Vagina (tissue), 2 donors: Measurements from ENCODE around the gene PHIP. TPM values are rescaled to one million over a fixed set of nuclear protein-coding genes. Genes with fewer than 3 reads are reported as not detected.

Source experiments
- DNase-seq, 2 donors: peaks; one replicate each; pipeline ENCODE4 v3.0.0-alpha.2; 2017; ENCODE audit errors: extremely low spot score in 2 of 2
- H3K27ac ChIP-seq: fragments of 200-600 bp; sonication (generic); one replicate; pipeline ENCODE4 v1.5.1; 2019
- H3K27me3 ChIP-seq: fragments of 200-600 bp; sonication (generic); one replicate; pipeline ENCODE4 v1.5.1; 2019
- H3K36me3 ChIP-seq, 2 donors: fragments of 200-600 bp; sonication (generic); one replicate each; pipeline ENCODE4 v1.5.1; 2017 to 2019
- H3K4me1 ChIP-seq: fragments of 200-600 bp; sonication (generic); one replicate; pipeline ENCODE4 v1.5.1; 2019
- H3K4me3 ChIP-seq, 2 donors: fragments of 200-600 bp; sonication (generic); 1 replicate in 1 of 2; 2 replicates in 1 of 2; pipeline ENCODE4 v1.5.1; 2016 to 2019
- H3K9me3 ChIP-seq: fragments of 200-600 bp; sonication (generic); one replicate; pipeline ENCODE4 v1.5.1; 2019
- POLR2A ChIP-seq, 2 donors: fragments of 450-650 bp; IDR thresholded peaks; one replicate each; pipeline ENCODE4 v1.6.1; 2017; ENCODE audit warnings: antibody characterized with exemption in 2 of 2, mild to moderate bottlenecking in 2 of 2, moderate library complexity in 2 of 2
- POLR2AphosphoS5 ChIP-seq, 2 donors: sonication (generic); formaldehyde crosslinking; IDR thresholded peaks; one replicate each; pipeline ENCODE4 v1.9.0; 2017; ENCODE audit warnings: antibody characterized with exemption in 2 of 2, mild to moderate bottlenecking in 2 of 2, low read depth in 1 of 2; ENCODE audit not compliant: insufficient read depth in 1 of 2
- intact Hi-C: fragments of 100-400 bp; cut with DNase I; formaldehyde crosslinking; loops from one replicate; pipeline ENCODE4 v1.15.1; 2023
- total RNA-seq: library from RNA; depleted of rRNA; stranded (reverse); fragments of >200 nt; gene quantifications from one replicate; pipeline ENCODE4 v1.2.3, GENCODE V29; 2016
- TF ChIP-seq, protein P1 (sequence below), 3 experiments: fragments of 450-650 bp in 2 of 3; fragments of 200-600 bp in 1 of 3; sonication (generic) in 1 of 3; IDR thresholded peaks; one replicate each; pipeline ENCODE4 v1.5.1; 2017 to 2019; ENCODE audit warnings: antibody characterized with exemption in 3 of 3, mild to moderate bottlenecking in 2 of 3, moderate library complexity in 2 of 3

The PHIP gene
- total RNA-seq, 1 donor from 2014 or later, result 32.9 TPM

DNA sequence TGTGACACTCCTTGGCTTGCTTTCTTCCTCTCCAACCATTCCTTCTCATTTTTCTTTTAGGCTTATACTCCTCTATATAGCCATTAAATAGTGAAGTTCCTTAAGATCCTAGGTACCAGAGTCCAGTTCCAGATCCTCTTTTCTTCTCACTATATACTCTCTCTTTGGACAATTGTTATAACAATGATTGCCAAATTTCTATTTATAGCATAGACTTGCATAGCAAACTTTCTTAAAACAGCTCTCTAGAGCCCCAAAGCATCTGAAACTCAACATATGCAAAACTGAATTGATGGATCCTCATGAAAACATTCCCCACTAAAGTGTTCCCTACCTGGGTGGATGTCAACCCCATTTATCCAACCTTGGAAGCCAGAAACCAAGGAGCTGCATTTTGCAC lies 13.4 kb downstream of the PHIP start:
- peaks cover 14% of the 10 kb centered on the region for H3K4me1 ChIP-seq
- no peak for DNase-seq
- H3K27ac ChIP-seq, result no peak overlapping the region
- no peak for TF ChIP-seq POLR2AphosphoS5 (IDR thresholded peaks at IDR 0.05; ENCODE audit: insufficient read depth in 1 of 2, low read depth in 1 of 2)
- TF ChIP-seq, protein P1, sequence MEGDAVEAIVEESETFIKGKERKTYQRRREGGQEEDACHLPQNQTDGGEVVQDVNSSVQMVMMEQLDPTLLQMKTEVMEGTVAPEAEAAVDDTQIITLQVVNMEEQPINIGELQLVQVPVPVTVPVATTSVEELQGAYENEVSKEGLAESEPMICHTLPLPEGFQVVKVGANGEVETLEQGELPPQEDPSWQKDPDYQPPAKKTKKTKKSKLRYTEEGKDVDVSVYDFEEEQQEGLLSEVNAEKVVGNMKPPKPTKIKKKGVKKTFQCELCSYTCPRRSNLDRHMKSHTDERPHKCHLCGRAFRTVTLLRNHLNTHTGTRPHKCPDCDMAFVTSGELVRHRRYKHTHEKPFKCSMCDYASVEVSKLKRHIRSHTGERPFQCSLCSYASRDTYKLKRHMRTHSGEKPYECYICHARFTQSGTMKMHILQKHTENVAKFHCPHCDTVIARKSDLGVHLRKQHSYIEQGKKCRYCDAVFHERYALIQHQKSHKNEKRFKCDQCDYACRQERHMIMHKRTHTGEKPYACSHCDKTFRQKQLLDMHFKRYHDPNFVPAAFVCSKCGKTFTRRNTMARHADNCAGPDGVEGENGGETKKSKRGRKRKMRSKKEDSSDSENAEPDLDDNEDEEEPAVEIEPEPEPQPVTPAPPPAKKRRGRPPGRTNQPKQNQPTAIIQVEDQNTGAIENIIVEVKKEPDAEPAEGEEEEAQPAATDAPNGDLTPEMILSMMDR (IDR thresholded peaks at IDR 0.05), result no peak
- no peak for TF ChIP-seq POLR2A (IDR thresholded peaks at IDR 0.05)
- H3K4me3 ChIP-seq, result no peak overlapping the region
- H3K36me3 ChIP-seq, result peaks cover 0 to 10% of the 10 kb centered on the region in 2 donors
- H3K9me3 ChIP-seq, result no peaks in the 10 kb centered on the region
- intact Hi-C loops, result no loop called here
- no peaks in the 10 kb centered on the region for H3K27me3 ChIP-seq

GRCh38 chr6:79062708-79063107 lies 15.3 kb downstream of the PHIP start:
- Histone ChIP-seq H3K27ac (no peak overlapping the region), H3K36me3 (peaks cover 0 to 24% of the 10 kb centered on the region in 2 donors), H3K27me3 (no peaks in the 10 kb centered on the region), H3K4me1 (peaks cover 13% of the 10 kb centered on the region), H3K4me3 (no peak overlapping the region), H3K9me3 (no peaks in the 10 kb centered on the region)
- DNase-seq, result no peak
- intact Hi-C loops, result no loop called here
- TF ChIP-seq POLR2A (IDR thresholded peaks at IDR 0.05) (no peak), POLR2AphosphoS5 (IDR thresholded peaks at IDR 0.05; ENCODE audit: insufficient read depth in 1 of 2, low read depth in 1 of 2) (no peak)
- TF ChIP-seq, protein P1 (IDR thresholded peaks at IDR 0.05), result no peak

GRCh38 chr6:79057746-79058145 lies 20.3 kb downstream of the PHIP start:
- Histone ChIP-seq H3K27me3 (no peaks in the 10 kb centered on the region), H3K27ac (no peak overlapping the region), H3K36me3 (peaks cover 0 to 41% of the 10 kb centered on the region in 2 donors), H3K4me3 (no peak overlapping the region), H3K4me1 (peaks cover 14% of the 10 kb centered on the region), H3K9me3 (no peaks in the 10 kb centered on the region)
- intact Hi-C loops, result no loop called here
- TF ChIP-seq, protein P1 (IDR thresholded peaks at IDR 0.05), result no peak
- TF ChIP-seq POLR2A (IDR thresholded peaks at IDR 0.05) (no peak), POLR2AphosphoS5 (IDR thresholded peaks at IDR 0.05; ENCODE audit: insufficient read depth in 1 of 2, low read depth in 1 of 2) (no peak)
- DNase-seq, result no peak

DNA sequence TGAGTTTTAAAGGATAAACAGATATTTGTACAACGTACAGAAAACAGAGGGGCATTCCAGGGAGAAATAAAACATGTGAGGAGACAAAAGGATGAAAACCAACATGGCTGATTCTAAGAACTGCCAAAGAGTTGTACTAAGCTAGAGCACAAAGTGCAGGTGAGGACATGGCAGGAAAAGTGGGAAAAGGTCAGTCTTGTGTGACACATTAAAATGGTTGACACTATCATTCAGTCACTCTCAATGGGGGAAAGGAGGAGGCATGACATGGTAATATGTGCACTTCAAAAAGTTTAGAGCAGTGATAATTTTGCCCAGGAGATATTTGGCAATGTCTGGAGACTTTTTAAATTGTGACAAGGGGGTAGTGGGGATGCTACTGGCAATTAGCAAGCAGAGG lies 21.8 kb downstream of the PHIP start:
- Histone ChIP-seq H3K4me3 (no peak overlapping the region), H3K4me1 (peaks cover 14% of the 10 kb centered on the region), H3K9me3 (no peaks in the 10 kb centered on the region), H3K27me3 (no peaks in the 10 kb centered on the region), H3K27ac (no peak overlapping the region), H3K36me3 (peaks cover 0 to 49% of the 10 kb centered on the region in 2 donors)
- intact Hi-C loops, result no loop called here
- TF ChIP-seq POLR2A (IDR thresholded peaks at IDR 0.05), result no peak
- no peak for TF ChIP-seq POLR2AphosphoS5 (IDR thresholded peaks at IDR 0.05; ENCODE audit: insufficient read depth in 1 of 2, low read depth in 1 of 2)
- TF ChIP-seq, protein P1 (IDR thresholded peaks at IDR 0.05), result no peak
- DNase-seq, result no peak

DNA sequence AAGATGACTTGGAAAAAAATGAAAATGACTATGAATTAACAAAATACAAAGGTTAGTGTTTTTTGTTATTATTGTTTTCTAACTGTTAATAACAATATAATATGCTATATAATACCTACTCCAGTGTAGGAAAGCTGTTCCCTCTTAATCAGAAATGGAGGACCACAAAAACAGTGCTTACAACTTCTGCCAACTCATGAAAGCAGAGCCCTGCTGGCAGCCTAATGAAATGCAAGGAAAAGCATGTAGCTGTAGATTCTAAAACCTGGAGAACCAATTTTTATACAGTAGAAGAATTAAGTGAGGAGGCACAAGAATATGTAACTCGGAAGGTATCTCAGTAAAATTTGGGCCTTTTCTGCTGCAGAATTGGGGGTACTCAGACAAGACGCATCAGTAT lies 29.4 kb downstream of the PHIP start:
- intact Hi-C loops, result no loop called here
- Histone ChIP-seq H3K27ac (no peak overlapping the region), H3K4me3 (no peak overlapping the region), H3K9me3 (no peaks in the 10 kb centered on the region), H3K36me3 (peaks cover 0 to 8% of the 10 kb centered on the region in 2 donors), H3K4me1 (no peaks in the 10 kb centered on the region), H3K27me3 (no peaks in the 10 kb centered on the region)
- TF ChIP-seq POLR2AphosphoS5 (IDR thresholded peaks at IDR 0.05; ENCODE audit: insufficient read depth in 1 of 2, low read depth in 1 of 2), result no peak
- TF ChIP-seq POLR2A (IDR thresholded peaks at IDR 0.05), result no peak
- TF ChIP-seq, protein P1 (IDR thresholded peaks at IDR 0.05), result no peak
- DNase-seq, result no peak
